HL-60/S4 treated with phorbol 12-myristate 13-acetate at 8.2 ng/mL for 4 days and 3 days (cell line): ENCODE data around the gene CHDH.

Source experiments
- in situ Hi-C: fragments of 300-500 bp; cut with MboI; formaldehyde crosslinking; loops from 2 replicates; pipeline ENCODE4 v1.15.0; 2022; ENCODE audit warnings: low sequenced_read_pairs

CHDH gene

DNA sequence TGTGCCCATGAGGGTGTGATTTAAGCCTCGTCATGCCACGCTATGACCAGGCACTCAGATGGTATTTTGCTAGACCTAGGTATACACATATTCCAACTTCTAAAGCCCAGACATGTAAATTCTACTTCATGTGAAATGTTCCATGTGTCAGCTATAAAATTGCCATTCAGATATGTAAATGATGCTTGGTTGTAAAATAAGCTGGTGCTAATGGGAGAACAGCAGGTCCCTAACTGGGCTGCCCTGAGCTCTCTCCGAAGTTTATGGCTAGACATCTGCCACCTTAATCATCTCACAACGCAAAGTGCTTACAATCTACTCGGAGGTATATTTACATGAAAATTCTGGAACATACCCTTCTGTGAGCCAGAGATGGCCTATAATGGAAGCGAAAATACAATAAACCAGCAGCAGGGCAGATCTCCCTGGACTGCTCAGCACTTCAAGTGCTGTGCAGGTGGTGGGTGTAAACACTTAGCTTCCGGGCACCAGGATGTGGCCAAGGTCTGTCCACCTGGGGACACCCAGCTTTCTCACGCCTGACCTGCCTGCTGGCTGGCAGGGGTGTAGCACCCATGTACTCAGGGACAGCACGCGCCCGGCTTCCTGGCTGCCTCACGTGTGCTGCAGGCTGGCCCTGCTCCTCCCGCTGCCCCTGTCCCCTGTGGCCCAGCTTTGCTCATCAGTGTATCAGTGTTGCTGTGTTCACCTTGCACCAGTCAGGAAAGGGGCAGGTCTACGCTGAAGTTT, 82.0 kb downstream of the CHDH start:
- in situ Hi-C loops, result no loop called here

DNA sequence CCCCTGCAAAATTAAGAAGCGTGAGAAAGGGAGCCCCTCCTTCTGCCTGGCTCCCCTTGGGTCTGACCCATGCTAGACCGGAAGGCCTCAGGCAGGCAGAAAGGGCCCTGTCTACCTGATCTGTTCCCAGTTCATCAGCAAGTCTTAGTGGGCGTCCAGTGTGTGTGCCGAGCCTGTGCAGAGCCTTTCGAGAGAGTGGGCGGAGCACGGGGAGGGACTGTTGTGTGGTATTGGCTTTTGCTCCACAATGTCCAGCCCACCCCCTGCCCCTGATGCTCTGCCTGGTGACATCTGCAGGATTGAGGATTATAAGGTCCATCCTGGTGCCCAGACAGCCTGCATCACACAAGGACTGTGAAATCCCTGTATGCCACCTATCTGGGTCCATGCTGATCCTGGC, 82.9 kb downstream of the CHDH start:
- in situ Hi-C loops, result no loop called here
